Liver (tissue), 3 donors: ENCODE data around the gene MAP3K4.

Experiments used
- FOXA1 ChIP-seq: IDR thresholded peaks from 2 replicates; pipeline ENCODE4 v1.6.1; 2016; ENCODE audit warnings: antibody characterized with exemption
- GABPA ChIP-seq, 2 donors: IDR thresholded peaks in 1 of 2; conservative IDR thresholded peaks in 1 of 2; 2 replicates each; pipeline ENCODE4 v1.6.1; 2016; ENCODE audit warnings: antibody characterized with exemption in 2 of 2, mild to moderate bottlenecking in 1 of 2, moderate library complexity in 1 of 2
- JUND ChIP-seq, 2 donors: IDR thresholded peaks; 2 replicates each; pipeline ENCODE4 v1.6.1; 2016; ENCODE audit warnings: antibody characterized with exemption in 2 of 2
- RAD21 ChIP-seq, 2 donors: IDR thresholded peaks; 2 replicates each; pipeline ENCODE4 v1.6.1; 2016; ENCODE audit warnings: antibody characterized with exemption in 2 of 2, mild to moderate bottlenecking in 2 of 2
- RXRA ChIP-seq, 2 donors: IDR thresholded peaks; 2 replicates each; pipeline ENCODE4 v1.6.1; 2017 to 2018; ENCODE audit warnings: antibody characterized with exemption in 2 of 2, mild to moderate bottlenecking in 1 of 2
- SP1 ChIP-seq: IDR thresholded peaks from 2 replicates; pipeline ENCODE4 v1.6.1; 2018; ENCODE audit warnings: antibody characterized with exemption, mild to moderate bottlenecking
- TF ChIP-seq, protein P1 (sequence below): fragments of 150-350 bp; IDR thresholded peaks from 2 replicates; pipeline ENCODE4 v1.5.1; 2017; ENCODE audit warnings: improper control_type of control experiment, low read depth, low read length; ENCODE audit not compliant: missing input control
- TF ChIP-seq, protein P2 (sequence below): IDR thresholded peaks from 2 replicates; pipeline ENCODE4 v1.6.1; 2016; ENCODE audit warnings: antibody characterized with exemption
- TF ChIP-seq, protein P3 (sequence below): IDR thresholded peaks from 2 replicates; pipeline ENCODE4 v1.6.1; 2016; ENCODE audit warnings: antibody characterized with exemption
- TF ChIP-seq, protein P4 (sequence below): IDR thresholded peaks from 2 replicates; pipeline ENCODE4 v1.6.1; 2016; ENCODE audit warnings: antibody characterized with exemption, mild to moderate bottlenecking
- donor health status: healthy.
- donor health status: healthy.

DNA sequence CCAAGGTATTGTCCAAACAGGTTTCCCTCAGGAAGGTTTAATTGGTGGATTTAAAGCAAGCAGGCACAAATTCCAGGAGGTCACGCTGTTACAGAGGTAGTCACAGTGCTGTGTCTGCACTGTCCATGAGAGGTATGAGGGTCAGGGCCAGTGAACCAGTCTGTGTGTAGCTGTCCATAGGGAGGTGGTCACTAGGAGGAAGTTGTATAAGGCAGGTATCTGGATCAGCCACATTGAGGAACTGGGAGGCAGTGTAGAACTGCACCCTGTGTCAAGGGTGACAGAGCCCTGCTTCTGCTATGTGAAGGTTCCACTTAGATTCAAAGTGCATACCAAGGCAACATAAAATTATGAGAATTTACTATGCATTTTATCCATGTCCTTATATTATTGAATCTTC is 73.3 kb downstream of the MAP3K4 start:
- TF ChIP-seq, protein P1, sequence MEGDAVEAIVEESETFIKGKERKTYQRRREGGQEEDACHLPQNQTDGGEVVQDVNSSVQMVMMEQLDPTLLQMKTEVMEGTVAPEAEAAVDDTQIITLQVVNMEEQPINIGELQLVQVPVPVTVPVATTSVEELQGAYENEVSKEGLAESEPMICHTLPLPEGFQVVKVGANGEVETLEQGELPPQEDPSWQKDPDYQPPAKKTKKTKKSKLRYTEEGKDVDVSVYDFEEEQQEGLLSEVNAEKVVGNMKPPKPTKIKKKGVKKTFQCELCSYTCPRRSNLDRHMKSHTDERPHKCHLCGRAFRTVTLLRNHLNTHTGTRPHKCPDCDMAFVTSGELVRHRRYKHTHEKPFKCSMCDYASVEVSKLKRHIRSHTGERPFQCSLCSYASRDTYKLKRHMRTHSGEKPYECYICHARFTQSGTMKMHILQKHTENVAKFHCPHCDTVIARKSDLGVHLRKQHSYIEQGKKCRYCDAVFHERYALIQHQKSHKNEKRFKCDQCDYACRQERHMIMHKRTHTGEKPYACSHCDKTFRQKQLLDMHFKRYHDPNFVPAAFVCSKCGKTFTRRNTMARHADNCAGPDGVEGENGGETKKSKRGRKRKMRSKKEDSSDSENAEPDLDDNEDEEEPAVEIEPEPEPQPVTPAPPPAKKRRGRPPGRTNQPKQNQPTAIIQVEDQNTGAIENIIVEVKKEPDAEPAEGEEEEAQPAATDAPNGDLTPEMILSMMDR = no peak
- TF ChIP-seq GABPA (IDR thresholded peaks at IDR 0.05 in 1 of 2, conservative IDR thresholded peaks at IDR 0.05 in 1 of 2) (no peak), FOXA1 (no peak), SP1 (no peak), RAD21 (IDR thresholded peaks at IDR 0.05) (no peak), JUND (IDR thresholded peaks at IDR 0.05) (no peak), RXRA (IDR thresholded peaks at IDR 0.05) (no peak)
- TF ChIP-seq, protein P2, sequence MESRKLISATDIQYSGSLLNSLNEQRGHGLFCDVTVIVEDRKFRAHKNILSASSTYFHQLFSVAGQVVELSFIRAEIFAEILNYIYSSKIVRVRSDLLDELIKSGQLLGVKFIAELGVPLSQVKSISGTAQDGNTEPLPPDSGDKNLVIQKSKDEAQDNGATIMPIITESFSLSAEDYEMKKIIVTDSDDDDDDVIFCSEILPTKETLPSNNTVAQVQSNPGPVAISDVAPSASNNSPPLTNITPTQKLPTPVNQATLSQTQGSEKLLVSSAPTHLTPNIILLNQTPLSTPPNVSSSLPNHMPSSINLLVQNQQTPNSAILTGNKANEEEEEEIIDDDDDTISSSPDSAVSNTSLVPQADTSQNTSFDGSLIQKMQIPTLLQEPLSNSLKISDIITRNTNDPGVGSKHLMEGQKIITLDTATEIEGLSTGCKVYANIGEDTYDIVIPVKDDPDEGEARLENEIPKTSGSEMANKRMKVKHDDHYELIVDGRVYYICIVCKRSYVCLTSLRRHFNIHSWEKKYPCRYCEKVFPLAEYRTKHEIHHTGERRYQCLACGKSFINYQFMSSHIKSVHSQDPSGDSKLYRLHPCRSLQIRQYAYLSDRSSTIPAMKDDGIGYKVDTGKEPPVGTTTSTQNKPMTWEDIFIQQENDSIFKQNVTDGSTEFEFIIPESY = no peak
- TF ChIP-seq, protein P3, sequence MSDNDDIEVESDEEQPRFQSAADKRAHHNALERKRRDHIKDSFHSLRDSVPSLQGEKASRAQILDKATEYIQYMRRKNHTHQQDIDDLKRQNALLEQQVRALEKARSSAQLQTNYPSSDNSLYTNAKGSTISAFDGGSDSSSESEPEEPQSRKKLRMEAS = no peak
- TF ChIP-seq, protein P4, sequence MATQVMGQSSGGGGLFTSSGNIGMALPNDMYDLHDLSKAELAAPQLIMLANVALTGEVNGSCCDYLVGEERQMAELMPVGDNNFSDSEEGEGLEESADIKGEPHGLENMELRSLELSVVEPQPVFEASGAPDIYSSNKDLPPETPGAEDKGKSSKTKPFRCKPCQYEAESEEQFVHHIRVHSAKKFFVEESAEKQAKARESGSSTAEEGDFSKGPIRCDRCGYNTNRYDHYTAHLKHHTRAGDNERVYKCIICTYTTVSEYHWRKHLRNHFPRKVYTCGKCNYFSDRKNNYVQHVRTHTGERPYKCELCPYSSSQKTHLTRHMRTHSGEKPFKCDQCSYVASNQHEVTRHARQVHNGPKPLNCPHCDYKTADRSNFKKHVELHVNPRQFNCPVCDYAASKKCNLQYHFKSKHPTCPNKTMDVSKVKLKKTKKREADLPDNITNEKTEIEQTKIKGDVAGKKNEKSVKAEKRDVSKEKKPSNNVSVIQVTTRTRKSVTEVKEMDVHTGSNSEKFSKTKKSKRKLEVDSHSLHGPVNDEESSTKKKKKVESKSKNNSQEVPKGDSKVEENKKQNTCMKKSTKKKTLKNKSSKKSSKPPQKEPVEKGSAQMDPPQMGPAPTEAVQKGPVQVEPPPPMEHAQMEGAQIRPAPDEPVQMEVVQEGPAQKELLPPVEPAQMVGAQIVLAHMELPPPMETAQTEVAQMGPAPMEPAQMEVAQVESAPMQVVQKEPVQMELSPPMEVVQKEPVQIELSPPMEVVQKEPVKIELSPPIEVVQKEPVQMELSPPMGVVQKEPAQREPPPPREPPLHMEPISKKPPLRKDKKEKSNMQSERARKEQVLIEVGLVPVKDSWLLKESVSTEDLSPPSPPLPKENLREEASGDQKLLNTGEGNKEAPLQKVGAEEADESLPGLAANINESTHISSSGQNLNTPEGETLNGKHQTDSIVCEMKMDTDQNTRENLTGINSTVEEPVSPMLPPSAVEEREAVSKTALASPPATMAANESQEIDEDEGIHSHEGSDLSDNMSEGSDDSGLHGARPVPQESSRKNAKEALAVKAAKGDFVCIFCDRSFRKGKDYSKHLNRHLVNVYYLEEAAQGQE = no peak
